HG02938 (cell line): ENCODE results near the gene GSTM5.
"Not testable (repeated sequence)": the region's sequence is repeated elsewhere in the genome, so short reads cannot be mapped to it uniquely, and the experiment has no call there.

Experiments
- ATAC-seq: cut with Tn5 transposase; IDR thresholded peaks from one replicate; pipeline ENCODE4 v1.9.1; 2021; ENCODE audit warnings: mild to moderate bottlenecking, moderate library complexity; ENCODE audit not compliant: unreplicated experiment

GSTM5 gene

GRCh38 chr1:109760581-109761226 is 48.7 kb downstream of the GSTM5 start:
- no peak for ATAC-seq

GRCh38 chr1:109761227-109762038 is 49.4 kb downstream of the GSTM5 start:
- no peak for ATAC-seq

GRCh38 chr1:109762039-109762585 is 50.1 kb downstream of the GSTM5 start:
- ATAC-seq = no peak

GRCh38 chr1:109762821-109763645 is 51.0 kb downstream of the GSTM5 start:
- ATAC-seq = no peak

GRCh38 chr1:109763646-109764415 is 51.8 kb downstream of the GSTM5 start, which contains the start of gene EPS8L3:
TSS of gene EPS8L3 (minus strand) at chr1:109763923. CDS start at chr1:109761749, 2,174 bp downstream.
- ATAC-seq = no peak

- no peak for ATAC-seq
Measured at GRCh38 chr1:109764561-109765482, 52.8 kb downstream of the GSTM5 start.

GRCh38 chr1:109765483-109765815 is 53.4 kb downstream of the GSTM5 start:
- no peak for ATAC-seq

GRCh38 chr1:109765896-109766615 is 54.0 kb downstream of the GSTM5 start:
- no peak for ATAC-seq

GRCh38 chr1:109766991-109767636 is 55.1 kb downstream of the GSTM5 start:
- not testable (repeated sequence) for ATAC-seq
